Fibroblast of mammary gland (primary cell): ENCODE data around the gene MAML3.

Source experiments
- DNase-seq: peaks from one replicate; pipeline ENCODE4 v3.0.0-alpha.2; 2010; ENCODE audit warnings: low read depth
- H3K4me3 ChIP-seq: 2 replicates; pipeline ENCODE4 v1.5.1; 2011; ENCODE audit warnings: low read depth, mild to moderate bottlenecking, low read length, moderate library complexity; ENCODE audit not compliant: control insufficient read depth
- CTCF ChIP-seq: conservative IDR thresholded peaks from 2 replicates; pipeline ENCODE4 v1.5.1; 2011; ENCODE audit warnings: low read depth, low read length, inconsistent platforms; ENCODE audit not compliant: control insufficient read depth, insufficient read depth

MAML3 gene

GRCh38 chr4:140037353-140038030 lies 116.5 kb downstream of the MAML3 start:
- DNase-seq: peak; percentile 91
- TF ChIP-seq CTCF: no peak
- no peak overlapping the region for H3K4me3 ChIP-seq

GRCh38 chr4:140031706-140032105 lies 122.3 kb downstream of the MAML3 start:
- no peak overlapping the region for H3K4me3 ChIP-seq
- no peak for TF ChIP-seq CTCF
- DNase-seq: no peak

DNA sequence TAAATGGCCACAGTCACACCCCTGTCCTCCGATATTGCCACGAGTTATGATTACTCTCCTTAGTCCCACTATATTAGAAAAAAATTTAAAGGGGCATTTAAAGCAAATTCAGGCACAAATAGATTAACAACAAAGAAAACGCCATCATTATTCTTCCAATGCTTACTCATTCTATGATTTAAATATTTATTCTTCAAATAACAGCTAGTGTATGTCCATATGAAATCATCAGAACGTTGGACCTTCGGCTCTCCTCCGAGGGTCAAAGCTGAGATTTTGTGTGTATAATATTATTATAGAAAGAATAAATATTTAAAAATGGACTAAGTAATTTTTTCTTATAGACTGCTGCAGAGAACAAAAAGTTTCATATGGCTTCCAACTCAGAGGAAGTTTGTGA lies 122.9 kb downstream of the MAML3 start:
- H3K4me3 ChIP-seq: no peak overlapping the region
- TF ChIP-seq CTCF: no peak
- DNase-seq: no peak

- TF ChIP-seq CTCF: no peak
- no peak for DNase-seq
- H3K4me3 ChIP-seq: no peak overlapping the region
Measured at GRCh38 chr4:140028676-140029517, 125.1 kb downstream of the MAML3 start.

DNA sequence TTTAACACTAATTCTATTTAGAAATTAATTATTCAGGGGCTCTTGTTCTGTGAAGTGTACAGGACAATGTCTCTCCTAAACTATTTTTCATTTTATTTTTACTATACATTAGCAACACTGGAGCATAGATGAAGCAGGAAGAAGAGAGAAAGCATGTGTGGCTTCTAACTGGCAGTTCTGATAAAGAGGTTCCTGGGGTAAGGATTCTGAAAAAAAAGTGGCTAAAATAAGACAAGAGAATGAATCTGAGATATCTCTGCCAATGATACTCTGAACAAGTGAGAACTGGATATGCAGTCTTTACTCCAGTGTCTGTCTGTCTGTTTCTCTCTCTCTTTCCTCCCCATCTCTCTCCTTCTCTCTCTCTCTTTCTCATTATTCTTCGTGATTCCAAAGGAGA lies 125.9 kb downstream of the MAML3 start:
- DNase-seq: no peak
- H3K4me3 ChIP-seq: no peak overlapping the region
- no peak for TF ChIP-seq CTCF

DNA sequence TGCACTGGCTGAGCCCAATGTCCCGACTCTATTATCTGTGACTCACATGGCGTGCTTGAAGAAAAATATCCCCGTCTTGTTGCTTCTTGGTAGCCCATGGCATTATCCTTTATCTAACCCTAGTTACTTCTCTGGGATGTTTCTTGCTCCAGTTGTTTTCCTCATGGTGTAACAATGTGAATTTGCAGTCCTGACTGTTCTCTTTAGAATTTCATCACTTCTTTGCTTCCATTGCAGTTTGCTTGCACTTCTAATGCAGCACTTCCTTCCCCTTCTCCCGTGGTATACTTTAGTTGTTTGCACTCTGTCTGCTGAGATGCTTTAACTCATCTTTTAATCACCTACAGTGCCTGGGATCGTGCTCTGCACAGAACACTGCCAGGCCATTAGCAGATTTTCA lies 126.9 kb downstream of the MAML3 start:
- TF ChIP-seq CTCF: no peak
- no peak overlapping the region for H3K4me3 ChIP-seq
- DNase-seq: no peak
